ENCODE measurements around the gene ANKRD11. TPM values are rescaled to one million over a fixed set of nuclear protein-coding genes. Genes with fewer than 3 reads are reported as not detected.
"Not testable (repeated sequence)": the region's sequence is repeated elsewhere in the genome, so short reads cannot be mapped to it uniquely, and the experiment has no call there.

ANKRD11 gene
- total RNA-seq, 2 donors from 2014 or later = 197 to 320 TPM

- H3K9me3 Mint-ChIP-seq = no peaks in the 10 kb centered on the region
- H3K36me3 Mint-ChIP-seq = peaks cover 9% of the 10 kb centered on the region
- H3K4me1 Mint-ChIP-seq (ENCODE audit: low read depth in 2 of 2) = peaks cover 49 to 50% of the 10 kb centered on the region in 2 donors
- H3K4me3 Mint-ChIP-seq = peak overlapping the region; percentile 10
- peak; percentile 54 to 77 for ATAC-seq
- DNase-seq (ENCODE audit: low spot score) = peak; percentile 41
- H3K27me3 Mint-ChIP-seq = no peaks in the 10 kb centered on the region
- peak overlapping the region; percentile 47 to 54 for H3K27ac Mint-ChIP-seq
These were observed 181.7 kb downstream of the ANKRD11 start for GRCh38 chr16:89308391-89309333.

GRCh38 chr16:89307421-89307805 lies 182.9 kb downstream of the ANKRD11 start:
- no peak for ATAC-seq
- Mint-ChIP-seq H3K4me3 (no peak overlapping the region), H3K27ac (peak overlapping the region; percentile 47 to 48), H3K9me3 (no peaks in the 10 kb centered on the region), H3K36me3 (peaks cover 10% of the 10 kb centered on the region), H3K4me1 (ENCODE audit: low read depth in 2 of 2) (peaks cover 51 to 52% of the 10 kb centered on the region in 2 donors), H3K27me3 (no peaks in the 10 kb centered on the region)
- DNase-seq (ENCODE audit: low spot score) = peak; percentile 59

GRCh38 chr16:89306457-89307420 lies 183.6 kb downstream of the ANKRD11 start:
- H3K27ac Mint-ChIP-seq, H3K4me3 Mint-ChIP-seq, ATAC-seq, H3K36me3 Mint-ChIP-seq, H3K9me3 Mint-ChIP-seq, H3K27me3 Mint-ChIP-seq: not testable (repeated sequence)
- DNase-seq (ENCODE audit: low spot score) = peak; percentile 16
- H3K4me1 Mint-ChIP-seq (ENCODE audit: low read depth in 2 of 2) = peaks cover 53% of the 10 kb centered on the region in 2 donors

GRCh38 chr16:89304941-89305705 lies 185.2 kb downstream of the ANKRD11 start:
- Mint-ChIP-seq H3K36me3 (peaks cover 10% of the 10 kb centered on the region), H3K4me1 (ENCODE audit: low read depth in 2 of 2) (peaks cover 52 to 54% of the 10 kb centered on the region in 2 donors)

GRCh38 chr16:89304181-89304851 lies 186.0 kb downstream of the ANKRD11 start:
- Mint-ChIP-seq H3K9me3 (no peaks in the 10 kb centered on the region), H3K27me3 (no peaks in the 10 kb centered on the region), H3K4me1 (ENCODE audit: low read depth in 2 of 2) (peaks cover 44 to 49% of the 10 kb centered on the region in 2 donors), H3K4me3 (peak overlapping the region; percentile 68), H3K27ac (peak overlapping the region; percentile 66 to 77), H3K36me3 (peaks cover 10% of the 10 kb centered on the region)
- ATAC-seq (peak; percentile 16 to 22), DNase-seq (ENCODE audit: low spot score) (no peak)

More at GRCh38 chr16:89304941-89305705, 185.2 kb downstream of the ANKRD11 start:
- DNase-seq (ENCODE audit: low spot score) (peak; percentile 60), ATAC-seq (no peak)
- H3K27ac Mint-ChIP-seq = no peak overlapping the region
- H3K9me3 Mint-ChIP-seq = no peaks in the 10 kb centered on the region
- H3K4me3 Mint-ChIP-seq = no peak overlapping the region
- no peaks in the 10 kb centered on the region for H3K27me3 Mint-ChIP-seq

- ATAC-seq (peak; percentile 31 to 55), DNase-seq (ENCODE audit: low spot score) (no peak)
- Mint-ChIP-seq H3K36me3 (peaks cover 10% of the 10 kb centered on the region), H3K4me1 (ENCODE audit: low read depth in 2 of 2) (peaks cover 39 to 48% of the 10 kb centered on the region in 2 donors), H3K9me3 (no peaks in the 10 kb centered on the region), H3K27ac (peak overlapping the region; percentile 66 to 77), H3K4me3 (peak overlapping the region; percentile 68), H3K27me3 (no peaks in the 10 kb centered on the region)
These were observed 186.7 kb downstream of the ANKRD11 start for GRCh38 chr16:89303617-89304016.

- Mint-ChIP-seq H3K36me3 (peaks cover 10% of the 10 kb centered on the region), H3K4me3 (no peak overlapping the region), H3K4me1 (ENCODE audit: low read depth in 2 of 2) (peaks cover 42 to 56% of the 10 kb centered on the region in 2 donors), H3K27me3 (no peaks in the 10 kb centered on the region), H3K9me3 (no peaks in the 10 kb centered on the region), H3K27ac (no peak overlapping the region)
- ATAC-seq (no peak), DNase-seq (ENCODE audit: low spot score) (no peak)
These were observed 189.4 kb downstream of the ANKRD11 start for GRCh38 chr16:89300976-89301360.

GRCh38 chr16:89300311-89300975 lies 189.9 kb downstream of the ANKRD11 start:
- DNase-seq (ENCODE audit: low spot score) = no peak
- Mint-ChIP-seq H3K27ac (peak overlapping the region in 1 of 2 donors; percentile 59), H3K27me3 (no peaks in the 10 kb centered on the region), H3K4me1 (ENCODE audit: low read depth in 2 of 2) (peaks cover 43 to 57% of the 10 kb centered on the region in 2 donors), H3K36me3 (peaks cover 10% of the 10 kb centered on the region), H3K4me3 (no peak overlapping the region), H3K9me3 (no peaks in the 10 kb centered on the region)
- no peak for ATAC-seq

- not testable (repeated sequence) for H3K27me3 Mint-ChIP-seq; ATAC-seq; H3K36me3 Mint-ChIP-seq; H3K4me3 Mint-ChIP-seq; H3K9me3 Mint-ChIP-seq; DNase-seq (ENCODE audit: low spot score)
- peak overlapping the region in 1 of 2 donors; percentile 35 for H3K27ac Mint-ChIP-seq
- H3K4me1 Mint-ChIP-seq (ENCODE audit: low read depth in 2 of 2) = peaks cover 40 to 57% of the 10 kb centered on the region in 2 donors
These were observed 190.8 kb downstream of the ANKRD11 start for GRCh38 chr16:89299357-89300111.

- peaks cover 32 to 53% of the 10 kb centered on the region in 2 donors for H3K4me1 Mint-ChIP-seq (ENCODE audit: low read depth in 2 of 2)
- DNase-seq (ENCODE audit: low spot score) (no peak), ATAC-seq (no peak)
- no peaks in the 10 kb centered on the region for H3K9me3 Mint-ChIP-seq
- no peaks in the 10 kb centered on the region for H3K27me3 Mint-ChIP-seq
- peak overlapping the region; percentile 35 to 87 for H3K27ac Mint-ChIP-seq
- peaks cover 1% of the 10 kb centered on the region for H3K36me3 Mint-ChIP-seq
- no peak overlapping the region for H3K4me3 Mint-ChIP-seq
These were observed 191.6 kb downstream of the ANKRD11 start for GRCh38 chr16:89298623-89299225.

GRCh38 chr16:89297910-89298545 lies 192.3 kb downstream of the ANKRD11 start:
- Mint-ChIP-seq H3K36me3 (no peaks in the 10 kb centered on the region), H3K27me3 (no peaks in the 10 kb centered on the region), H3K4me3 (peak overlapping the region; percentile 21), H3K9me3 (no peaks in the 10 kb centered on the region), H3K4me1 (ENCODE audit: low read depth in 2 of 2) (peaks cover 27 to 47% of the 10 kb centered on the region in 2 donors), H3K27ac (peak overlapping the region; percentile 35 to 87)
- ATAC-seq (peak in 1 of 2 donors; percentile 24), DNase-seq (ENCODE audit: low spot score) (no peak)

All from natural killer cell treated with Interleukin-12 subunit alpha and Interleukin-12 subunit beta and Interleukin-15 and Interleukin-18, amount 100 ng/mL, for 72 hours (primary cell).